ENCODE measurements around the gene DGCR2. TPM values are rescaled to one million over a fixed set of nuclear protein-coding genes. Genes with fewer than 3 reads are reported as not detected.
"Not testable (repeated sequence)": the region's sequence is repeated elsewhere in the genome, so short reads cannot be mapped to it uniquely, and the experiment has no call there.

The DGCR2 gene
- total and polyA plus RNA-seq, 10 of the 15 experiments (the other 5 are each of a cell fraction or from before 2014, with no cell fraction given) = 0.19 to 28.4 (median 16.0) TPM

GRCh38 chr22:19079691-19080090, 42.5 kb downstream of the DGCR2 start (continued):
- no peak for TF ChIP-seq MYB (IDR thresholded peaks at IDR 0.05; ENCODE audit: borderline replicate concordance, low read depth, low read length)
- TF ChIP-seq SKIL (IDR thresholded peaks at IDR 0.05; ENCODE audit: low read depth, poor library complexity, severe bottlenecking) = no peak

DNA sequence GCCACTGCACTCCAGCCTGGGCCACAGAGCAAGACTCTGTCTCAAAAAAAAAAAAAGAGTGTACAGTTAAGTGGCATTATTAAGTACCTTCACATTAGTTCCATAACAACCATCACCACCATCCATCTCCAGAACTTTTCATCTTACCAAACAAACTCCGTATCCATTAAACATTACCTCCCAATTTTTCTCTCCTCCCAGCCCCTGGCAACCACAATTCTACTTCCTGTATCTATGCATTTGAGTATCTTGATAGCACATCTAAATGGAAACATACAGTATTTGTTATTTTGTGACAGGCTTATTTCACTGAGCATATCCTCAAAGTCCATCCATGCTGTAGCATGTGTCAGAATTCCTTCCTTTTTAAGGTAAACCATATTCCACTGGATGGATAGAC, 46.8 kb downstream of the DGCR2 start:
- TF ChIP-seq KLF5 (IDR thresholded peaks at IDR 0.05; ENCODE audit: partially characterized antibody) (no peak), NBN (IDR thresholded peaks at IDR 0.05) (no peak), IKZF2 (IDR thresholded peaks at IDR 0.05) (no peak), MYB (IDR thresholded peaks at IDR 0.05; ENCODE audit: borderline replicate concordance, low read depth, low read length) (no peak), SMC3 (IDR thresholded peaks at IDR 0.05; ENCODE audit: borderline replicate concordance, low read length) (no peak), ETV6 (conservative IDR thresholded peaks at IDR 0.05 in 1 of 2, IDR thresholded peaks at IDR 0.05 in 1 of 2; ENCODE audit: borderline replicate concordance in 1 of 2, low read depth in 1 of 2) (no peak), WRNIP1 (IDR thresholded peaks at IDR 0.05; ENCODE audit: borderline replicate concordance, low read depth, low read length) (no peak)
- TF ChIP-seq, protein P1, sequence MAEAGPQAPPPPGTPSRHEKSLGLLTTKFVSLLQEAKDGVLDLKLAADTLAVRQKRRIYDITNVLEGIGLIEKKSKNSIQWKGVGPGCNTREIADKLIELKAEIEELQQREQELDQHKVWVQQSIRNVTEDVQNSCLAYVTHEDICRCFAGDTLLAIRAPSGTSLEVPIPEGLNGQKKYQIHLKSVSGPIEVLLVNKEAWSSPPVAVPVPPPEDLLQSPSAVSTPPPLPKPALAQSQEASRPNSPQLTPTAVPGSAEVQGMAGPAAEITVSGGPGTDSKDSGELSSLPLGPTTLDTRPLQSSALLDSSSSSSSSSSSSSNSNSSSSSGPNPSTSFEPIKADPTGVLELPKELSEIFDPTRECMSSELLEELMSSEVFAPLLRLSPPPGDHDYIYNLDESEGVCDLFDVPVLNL (IDR thresholded peaks at IDR 0.05; ENCODE audit: low read depth, low read length) = no peak
- in situ Hi-C loops (cut with MboI) = no loop called here
- Histone ChIP-seq H3K27ac (ENCODE audit: control insufficient read depth, insufficient read depth) (no peak overlapping the region), H3K4me2 (ENCODE audit: control insufficient read depth, insufficient read depth) (no peak overlapping the region), H3K27me3 (replicated peaks in 1 of 2; ENCODE audit: control insufficient read depth in 2 of 2, insufficient read depth in 2 of 2, low read length in 1 of 2) (no peaks in the 10 kb centered on the region), H3K36me3 (ENCODE audit: control insufficient read depth in 2 of 2, insufficient read depth in 2 of 2, low read length in 1 of 2) (peaks cover 0 to 11% of the 10 kb centered on the region in 2 experiments; a peak in 3 of 4 replicates), H3K4me1 (ENCODE audit: control insufficient read depth, insufficient read depth, low read length) (no peaks in the 10 kb centered on the region), H3K9me3 (replicated peaks; ENCODE audit: control insufficient read depth, insufficient read depth, low read length) (no peaks in the 10 kb centered on the region), H3K9ac (ENCODE audit: control insufficient read depth, insufficient read depth, low read length) (no peak overlapping the region), H3K79me2 (ENCODE audit: control insufficient read depth, insufficient read depth, low read length) (no peaks in the 10 kb centered on the region), H2AFZ (ENCODE audit: control insufficient read depth, low read depth, low read length) (no peak overlapping the region), H4K20me1 (ENCODE audit: control insufficient read depth, insufficient read depth) (0 out of 2 replicates have a peak, but pooled peaks cover 2% of the 10 kb centered on the region), H3K4me3 (no peak overlapping the region)
- ChIA-PET CTCF (interaction anchor here (1.9 kb wide), 1 partner anchor 10 kb away, joined by 12 read pairs; no protein-coding TSS in a partner anchor), POLR2A (no interaction called here), SMC1A (ENCODE audit: uncharacterized antibody, unreplicated experiment) (no interaction called here), RAD21 (ENCODE audit: unreplicated experiment) (no interaction called here)
- no peak for FAIRE-seq
- BruUV-seq (replicated peaks) = no TSS peak
- no peak for ATAC-seq
- DNase-seq (ENCODE audit: low read depth, low spot score) = no peak
- WGBS (ENCODE audit: insufficient coverage, insufficient replicate concordance, low lambda C conversion rate, missing lambda C conversion rate) = 100% methylated on average over 1 of the region's 1 CpG
- intact Hi-C loops (cut with micrococcal nuclease; ENCODE audit: unreplicated experiment) = no loop called here

GRCh38 chr22:19072853-19073252, 49.4 kb downstream of the DGCR2 start:
- H3K27me3 ChIP-seq (replicated peaks in 1 of 2; ENCODE audit: control insufficient read depth in 2 of 2, insufficient read depth in 2 of 2, low read length in 1 of 2); POLR2A ChIA-PET; H3K4me2 ChIP-seq (ENCODE audit: control insufficient read depth, insufficient read depth); H3K4me3 ChIP-seq; H2AFZ ChIP-seq (ENCODE audit: control insufficient read depth, low read depth, low read length); H3K4me1 ChIP-seq (ENCODE audit: control insufficient read depth, insufficient read depth, low read length); RAD21 ChIA-PET (ENCODE audit: unreplicated experiment); ATAC-seq; DNase-seq (ENCODE audit: low read depth, low spot score); FAIRE-seq; BruUV-seq (replicated peaks); H3K27ac ChIP-seq (ENCODE audit: control insufficient read depth, insufficient read depth); CTCF ChIA-PET; H4K20me1 ChIP-seq (ENCODE audit: control insufficient read depth, insufficient read depth); intact Hi-C loops (cut with micrococcal nuclease; ENCODE audit: unreplicated experiment); H3K9me3 ChIP-seq (replicated peaks; ENCODE audit: control insufficient read depth, insufficient read depth, low read length); H3K79me2 ChIP-seq (ENCODE audit: control insufficient read depth, insufficient read depth, low read length); H3K9ac ChIP-seq (ENCODE audit: control insufficient read depth, insufficient read depth, low read length); in situ Hi-C loops (cut with MboI): not testable (repeated sequence)
- peaks cover 2 to 18% of the 10 kb centered on the region in 2 experiments; a peak in 3 of 4 replicates for H3K36me3 ChIP-seq (ENCODE audit: control insufficient read depth in 2 of 2, insufficient read depth in 2 of 2, low read length in 1 of 2)
- SMC1A ChIA-PET (ENCODE audit: uncharacterized antibody, unreplicated experiment) = interaction anchor here (0.8 kb wide), 1 partner anchor 13 kb away, joined by 4 read pairs; no protein-coding TSS in a partner anchor
